Measurements from ENCODE around the gene ATP6V1G3. TPM values are rescaled to one million over a fixed set of nuclear protein-coding genes. Genes with fewer than 3 reads are reported as not detected.
A peak's percentile ranks its signal among the peaks of the same experiment; 100 is the strongest.

ATP6V1G3 gene
- total and polyA plus RNA-seq, 2 donors = 0.18 TPM; not detected in 1

DNA sequence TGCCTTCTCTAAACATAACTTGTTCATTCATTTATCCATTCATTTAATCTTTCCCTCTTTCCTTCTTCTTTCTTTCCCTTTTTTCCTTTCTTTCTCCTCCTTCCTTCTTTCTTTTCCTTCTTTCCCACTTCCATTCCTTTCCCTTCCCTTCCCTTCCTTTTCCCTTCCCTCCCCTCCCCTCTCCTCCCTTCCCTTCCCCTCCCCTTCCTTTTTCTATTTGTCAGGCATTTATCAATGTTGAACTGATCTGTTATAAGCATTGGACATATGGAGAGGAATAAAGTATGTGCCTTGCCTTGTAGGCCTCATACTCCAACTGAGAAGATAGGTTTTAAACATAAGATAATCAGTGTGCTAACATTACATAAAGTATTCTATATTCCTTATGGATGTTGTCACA is 23.7 kb upstream of the ATP6V1G3 start:
- Histone ChIP-seq H3K27ac (ENCODE audit: low read depth in 1 of 2, low read length in 1 of 2) (no peak overlapping the region), H3K9me3 (ENCODE audit: control insufficient read depth in 2 of 2, insufficient read depth in 1 of 2, low read length in 1 of 2) (peaks cover 0 to 7% of the 10 kb centered on the region in 2 donors), H3K4me1 (ENCODE audit: control insufficient read depth in 2 of 2, insufficient read depth in 2 of 2, low read length in 2 of 2) (no peaks in the 10 kb centered on the region), H3K36me3 (ENCODE audit: control insufficient read depth in 2 of 2, insufficient read depth in 2 of 2, low read length in 1 of 2) (no peaks in the 10 kb centered on the region), H3K4me3 (ENCODE audit: low read length in 2 of 2) (no peak overlapping the region), H3K27me3 (ENCODE audit: control insufficient read depth in 2 of 2, insufficient read depth in 1 of 2, low read length in 1 of 2) (no peaks in the 10 kb centered on the region)
- no peak for DNase-seq (ENCODE audit: low read depth in 6 of 9, low spot score in 9 of 9)

DNA sequence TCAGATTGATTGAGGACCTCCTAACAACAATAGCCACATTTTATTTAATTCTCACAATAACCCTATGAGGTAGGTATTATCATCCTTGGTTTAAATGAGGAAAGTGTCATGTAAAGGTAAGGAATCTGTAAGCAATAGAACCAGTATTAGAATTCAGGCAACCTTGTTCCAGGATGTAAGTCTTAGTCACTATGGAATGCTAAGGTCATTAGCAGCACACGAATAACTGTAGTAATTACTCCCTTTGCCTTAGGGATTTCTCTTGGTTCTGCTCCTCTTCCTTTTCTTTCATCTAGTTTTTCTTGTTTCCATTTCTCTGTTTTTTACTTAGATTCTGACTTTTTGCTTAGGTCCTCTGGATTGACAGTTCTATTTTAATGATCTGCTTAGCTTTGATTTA is 23.1 kb upstream of the ATP6V1G3 start:
- WGBS = 96% methylated on average over 1 of the region's 1 CpG
- Histone ChIP-seq H3K4me1 (ENCODE audit: control insufficient read depth in 2 of 2, insufficient read depth in 2 of 2, low read length in 2 of 2) (no peaks in the 10 kb centered on the region), H3K27ac (ENCODE audit: low read depth in 1 of 2, low read length in 1 of 2) (no peak overlapping the region)

DNA sequence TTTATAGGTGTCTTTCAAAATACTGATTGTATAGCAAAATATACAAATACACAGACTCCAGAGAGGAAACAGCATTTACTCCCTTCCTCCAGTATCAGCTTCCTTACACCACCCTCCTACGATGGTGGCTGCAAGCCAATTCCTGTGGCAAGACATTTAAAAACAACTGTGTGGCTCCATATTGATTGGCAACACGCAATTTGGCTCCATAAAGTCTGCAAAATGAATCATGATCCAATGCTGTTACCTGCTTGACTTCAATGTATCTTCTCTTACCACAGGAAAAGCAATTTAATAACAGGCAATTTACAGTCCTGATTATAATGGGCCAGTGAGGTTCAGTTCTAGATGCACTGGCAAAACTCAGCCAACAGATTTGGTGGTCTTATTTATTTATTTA is 19.7 kb upstream of the ATP6V1G3 start:
- Histone ChIP-seq H3K4me3 (ENCODE audit: low read length in 2 of 2) (no peak overlapping the region), H3K9me3 (ENCODE audit: control insufficient read depth in 2 of 2, insufficient read depth in 1 of 2, low read length in 1 of 2) (peaks cover 0 to 4% of the 10 kb centered on the region in 2 donors), H3K27ac (ENCODE audit: low read depth in 1 of 2, low read length in 1 of 2) (no peak overlapping the region), H3K4me1 (ENCODE audit: control insufficient read depth in 2 of 2, insufficient read depth in 2 of 2, low read length in 2 of 2) (peaks cover 0 to 13% of the 10 kb centered on the region in 2 donors), H3K27me3 (ENCODE audit: control insufficient read depth in 2 of 2, insufficient read depth in 1 of 2, low read length in 1 of 2) (no peaks in the 10 kb centered on the region), H3K36me3 (ENCODE audit: control insufficient read depth in 2 of 2, insufficient read depth in 2 of 2, low read length in 1 of 2) (no peaks in the 10 kb centered on the region)
- WGBS = 83% methylated on average over 2 of the region's 2 CpGs
- no peak for DNase-seq (ENCODE audit: low read depth in 6 of 9, low spot score in 9 of 9)

More for the DNA sequence above, 23.1 kb upstream of the ATP6V1G3 start:
- H3K27me3 ChIP-seq (ENCODE audit: control insufficient read depth in 2 of 2, insufficient read depth in 1 of 2, low read length in 1 of 2) = no peaks in the 10 kb centered on the region
- no peaks in the 10 kb centered on the region for H3K36me3 ChIP-seq (ENCODE audit: control insufficient read depth in 2 of 2, insufficient read depth in 2 of 2, low read length in 1 of 2)
- H3K9me3 ChIP-seq (ENCODE audit: control insufficient read depth in 2 of 2, insufficient read depth in 1 of 2, low read length in 1 of 2) = peaks cover 0 to 7% of the 10 kb centered on the region in 2 donors
- no peak for DNase-seq (ENCODE audit: low read depth in 6 of 9, low spot score in 9 of 9)
- no peak overlapping the region for H3K4me3 ChIP-seq (ENCODE audit: low read length in 2 of 2)

DNA sequence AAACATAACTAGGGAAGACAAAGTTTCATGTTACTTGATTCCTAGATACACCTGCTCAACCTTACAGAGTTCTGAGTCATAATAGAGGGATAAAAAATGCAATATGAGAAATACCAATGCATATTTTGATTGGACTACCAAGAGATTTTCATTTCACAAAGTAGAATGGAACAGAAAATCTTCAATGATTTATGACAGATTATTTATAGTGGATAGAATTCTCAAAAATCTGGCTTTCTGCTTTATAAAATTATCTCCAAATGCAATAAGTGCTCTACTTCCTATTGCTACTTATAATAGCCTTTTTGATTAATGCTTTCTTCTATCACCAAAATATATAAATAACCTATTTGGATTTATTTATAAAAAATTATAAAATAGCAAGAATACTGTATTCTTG is 18.9 kb upstream of the ATP6V1G3 start:
- DNase-seq (ENCODE audit: low read depth in 6 of 9, low spot score in 9 of 9) = no peak
- no peaks in the 10 kb centered on the region for H3K27me3 ChIP-seq (ENCODE audit: control insufficient read depth in 2 of 2, insufficient read depth in 1 of 2, low read length in 1 of 2)
- H3K27ac ChIP-seq (ENCODE audit: low read depth in 1 of 2, low read length in 1 of 2) = no peak overlapping the region
- peaks cover 0 to 13% of the 10 kb centered on the region in 2 donors for H3K4me1 ChIP-seq (ENCODE audit: control insufficient read depth in 2 of 2, insufficient read depth in 2 of 2, low read length in 2 of 2)
- H3K4me3 ChIP-seq (ENCODE audit: low read length in 2 of 2) = no peak overlapping the region
- H3K36me3 ChIP-seq (ENCODE audit: control insufficient read depth in 2 of 2, insufficient read depth in 2 of 2, low read length in 1 of 2) = no peaks in the 10 kb centered on the region
- peaks cover 0 to 4% of the 10 kb centered on the region in 2 donors for H3K9me3 ChIP-seq (ENCODE audit: control insufficient read depth in 2 of 2, insufficient read depth in 1 of 2, low read length in 1 of 2)

DNA sequence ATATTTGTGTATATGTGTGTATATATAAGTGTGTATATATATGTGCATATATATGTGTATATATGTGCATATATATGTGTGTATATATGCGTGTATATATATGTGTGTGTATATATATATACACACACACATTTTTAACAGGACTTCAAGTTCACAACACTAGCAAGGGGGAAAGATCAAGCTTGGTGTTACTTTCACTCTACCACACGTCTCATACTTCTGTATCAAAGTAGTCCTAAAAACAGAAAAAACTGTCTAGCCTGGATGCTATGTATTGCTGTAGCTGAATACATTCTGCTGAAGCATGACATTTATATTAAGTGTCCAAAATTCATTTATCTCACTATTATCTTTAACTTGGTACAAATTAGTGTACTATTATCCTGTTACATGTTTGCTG is 17.9 kb upstream of the ATP6V1G3 start:
- Histone ChIP-seq H3K36me3 (ENCODE audit: control insufficient read depth in 2 of 2, insufficient read depth in 2 of 2, low read length in 1 of 2) (no peaks in the 10 kb centered on the region), H3K4me3 (ENCODE audit: low read length in 2 of 2) (no peak overlapping the region), H3K27ac (ENCODE audit: low read depth in 1 of 2, low read length in 1 of 2) (no peak overlapping the region), H3K27me3 (ENCODE audit: control insufficient read depth in 2 of 2, insufficient read depth in 1 of 2, low read length in 1 of 2) (no peaks in the 10 kb centered on the region), H3K4me1 (ENCODE audit: control insufficient read depth in 2 of 2, insufficient read depth in 2 of 2, low read length in 2 of 2) (peaks cover 0 to 13% of the 10 kb centered on the region in 2 donors), H3K9me3 (ENCODE audit: control insufficient read depth in 2 of 2, insufficient read depth in 1 of 2, low read length in 1 of 2) (peaks cover 0 to 4% of the 10 kb centered on the region in 2 donors)
- no peak for DNase-seq (ENCODE audit: low read depth in 6 of 9, low spot score in 9 of 9)
- 83% methylated on average over 2 of the region's 2 CpGs for WGBS

DNA sequence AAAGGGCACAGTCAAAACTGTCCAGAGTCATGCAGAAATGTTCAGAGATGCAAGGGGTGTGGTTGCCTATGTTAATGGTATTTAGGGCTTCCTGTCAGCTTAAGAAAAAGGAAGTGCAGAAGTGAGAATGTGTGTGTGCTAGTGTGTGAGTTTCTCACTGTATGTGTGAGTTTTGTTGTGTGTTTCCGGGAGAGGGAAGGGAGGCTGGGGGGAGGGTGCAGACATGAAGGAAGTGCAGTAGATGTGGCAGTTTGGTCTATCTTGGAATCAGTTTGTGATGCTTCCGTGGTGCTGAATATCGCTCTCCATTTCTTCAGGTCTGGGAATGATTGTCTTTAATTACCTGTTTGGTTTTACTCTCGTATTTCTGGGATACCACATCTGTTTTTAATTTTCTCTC is 16.5 kb upstream of the ATP6V1G3 start:
- H3K36me3 ChIP-seq (ENCODE audit: control insufficient read depth in 2 of 2, insufficient read depth in 2 of 2, low read length in 1 of 2) = no peaks in the 10 kb centered on the region
- peaks cover 0 to 13% of the 10 kb centered on the region in 2 donors for H3K4me1 ChIP-seq (ENCODE audit: control insufficient read depth in 2 of 2, insufficient read depth in 2 of 2, low read length in 2 of 2)
- WGBS = 39% methylated on average over 4 of the region's 4 CpGs
- no peak overlapping the region for H3K4me3 ChIP-seq (ENCODE audit: low read length in 2 of 2)
- peak overlapping the region; percentile 74 for H3K27ac ChIP-seq (ENCODE audit: low read depth in 1 of 2, low read length in 1 of 2)
- no peaks in the 10 kb centered on the region for H3K27me3 ChIP-seq (ENCODE audit: control insufficient read depth in 2 of 2, insufficient read depth in 1 of 2, low read length in 1 of 2)
- DNase-seq (ENCODE audit: low read depth in 6 of 9, low spot score in 9 of 9) = peak; percentile 39 to 91 (median 72)
- H3K9me3 ChIP-seq (ENCODE audit: control insufficient read depth in 2 of 2, insufficient read depth in 1 of 2, low read length in 1 of 2) = no peaks in the 10 kb centered on the region

DNA sequence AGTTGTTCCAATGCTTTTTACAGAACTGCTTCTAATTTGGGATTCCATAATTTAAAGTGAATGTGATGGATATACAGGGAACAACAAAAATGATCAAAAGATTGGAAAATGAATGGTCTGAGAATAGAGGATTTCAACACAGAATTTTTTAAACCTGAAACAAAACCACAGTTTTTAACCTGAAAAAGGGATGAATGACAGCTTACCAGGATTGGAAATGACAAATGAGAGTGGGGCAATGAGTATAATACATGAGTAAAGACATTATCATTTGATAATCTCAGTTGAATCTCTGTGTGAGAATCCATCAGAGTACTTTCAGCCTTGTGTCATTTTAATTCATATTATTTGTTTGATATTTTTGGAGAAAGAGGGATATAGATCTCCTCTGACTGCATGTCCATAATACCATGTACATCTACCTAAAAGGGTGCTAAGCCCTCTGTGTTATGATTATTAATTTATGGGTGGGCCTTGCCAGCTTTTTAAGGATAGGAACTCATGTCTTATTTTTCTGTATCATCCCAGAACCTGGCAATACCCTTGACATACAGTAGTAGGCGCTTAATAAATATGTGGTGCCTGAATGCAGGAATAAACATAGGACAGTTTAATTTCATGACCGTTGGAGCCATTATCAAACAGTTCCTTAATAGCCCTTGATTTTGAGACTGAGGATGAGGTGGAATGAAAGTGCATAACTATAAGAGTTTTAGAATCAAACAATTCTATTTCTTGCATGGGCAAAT is 12.4 kb upstream of the ATP6V1G3 start:
- H3K4me3 ChIP-seq (ENCODE audit: low read length in 2 of 2) = no peak overlapping the region
- WGBS = 98% methylated on average over 2 of the region's 2 CpGs
- DNase-seq (ENCODE audit: low read depth in 6 of 9, low spot score in 9 of 9) = no peak
- no peaks in the 10 kb centered on the region for H3K9me3 ChIP-seq (ENCODE audit: control insufficient read depth in 2 of 2, insufficient read depth in 1 of 2, low read length in 1 of 2)
- peaks cover 0 to 13% of the 10 kb centered on the region in 2 donors for H3K4me1 ChIP-seq (ENCODE audit: control insufficient read depth in 2 of 2, insufficient read depth in 2 of 2, low read length in 2 of 2)
- H3K27me3 ChIP-seq (ENCODE audit: control insufficient read depth in 2 of 2, insufficient read depth in 1 of 2, low read length in 1 of 2) = no peaks in the 10 kb centered on the region
- H3K36me3 ChIP-seq (ENCODE audit: control insufficient read depth in 2 of 2, insufficient read depth in 2 of 2, low read length in 1 of 2) = no peaks in the 10 kb centered on the region
- no peak overlapping the region for H3K27ac ChIP-seq (ENCODE audit: low read depth in 1 of 2, low read length in 1 of 2)

DNA sequence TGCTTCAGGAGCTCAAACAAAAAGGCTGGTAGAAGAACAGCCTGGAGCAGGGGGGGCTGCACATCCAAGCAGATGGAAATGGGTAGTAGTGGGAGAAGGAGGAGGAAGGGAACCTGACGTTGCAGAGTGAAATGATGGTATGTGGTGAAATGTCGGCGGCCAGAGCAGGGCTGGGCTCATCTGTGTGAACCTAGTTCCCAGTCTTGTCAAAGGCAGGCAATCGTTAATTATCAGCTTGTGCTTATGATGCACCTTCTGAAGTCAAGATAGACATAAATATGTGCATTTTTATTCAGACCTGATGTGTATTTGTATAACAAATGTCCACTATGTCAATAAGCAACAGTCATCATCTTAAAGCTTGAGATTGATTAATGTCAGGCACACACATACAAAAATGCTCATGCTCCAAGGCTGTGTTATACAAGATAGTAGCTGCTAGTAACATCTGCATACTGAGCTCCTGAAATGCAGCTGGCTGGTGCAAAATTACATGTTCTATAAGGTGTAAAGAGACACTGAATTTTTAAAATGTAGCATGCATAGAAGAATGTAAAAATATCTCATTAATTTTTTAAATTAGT is 10.6 kb upstream of the ATP6V1G3 start:
- H3K36me3 ChIP-seq (ENCODE audit: control insufficient read depth in 2 of 2, insufficient read depth in 2 of 2, low read length in 1 of 2) = no peaks in the 10 kb centered on the region
- no peak overlapping the region for H3K4me3 ChIP-seq (ENCODE audit: low read length in 2 of 2)
- H3K4me1 ChIP-seq (ENCODE audit: control insufficient read depth in 2 of 2, insufficient read depth in 2 of 2, low read length in 2 of 2) = no peaks in the 10 kb centered on the region
- H3K9me3 ChIP-seq (ENCODE audit: control insufficient read depth in 2 of 2, insufficient read depth in 1 of 2, low read length in 1 of 2) = peaks cover 2 to 3% of the 10 kb centered on the region in 2 donors
- 95% methylated on average over 4 of the region's 4 CpGs for WGBS
- DNase-seq (ENCODE audit: low read depth in 6 of 9, low spot score in 9 of 9) = no peak
- no peaks in the 10 kb centered on the region for H3K27me3 ChIP-seq (ENCODE audit: control insufficient read depth in 2 of 2, insufficient read depth in 1 of 2, low read length in 1 of 2)
- no peak overlapping the region for H3K27ac ChIP-seq (ENCODE audit: low read depth in 1 of 2, low read length in 1 of 2)

DNA sequence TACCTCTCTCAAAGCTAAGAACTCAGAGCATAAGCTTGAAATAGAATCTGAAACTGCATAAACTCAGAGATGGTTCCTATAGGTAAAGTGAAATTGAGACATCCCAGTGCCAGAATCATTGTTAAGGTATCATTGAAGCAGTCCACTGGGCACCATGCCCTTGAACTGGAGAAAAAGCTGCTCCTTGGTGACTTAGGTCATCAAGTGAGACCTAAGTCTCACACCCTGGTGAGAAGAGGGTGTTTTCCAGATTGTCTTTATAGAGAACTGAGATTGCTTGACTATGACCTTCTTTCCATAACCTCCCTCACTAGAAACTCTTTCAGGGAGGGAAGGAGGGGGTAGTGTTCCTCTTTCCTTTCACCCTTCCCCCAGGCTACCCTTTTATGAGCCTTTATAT is 9.4 kb upstream of the ATP6V1G3 start:
- DNase-seq (ENCODE audit: low read depth in 6 of 9, low spot score in 9 of 9) = no peak
- H3K27ac ChIP-seq (ENCODE audit: low read depth in 1 of 2, low read length in 1 of 2) = no peak overlapping the region
- H3K36me3 ChIP-seq (ENCODE audit: control insufficient read depth in 2 of 2, insufficient read depth in 2 of 2, low read length in 1 of 2) = no peaks in the 10 kb centered on the region
- peaks cover 2 to 3% of the 10 kb centered on the region in 2 donors for H3K9me3 ChIP-seq (ENCODE audit: control insufficient read depth in 2 of 2, insufficient read depth in 1 of 2, low read length in 1 of 2)
- no peaks in the 10 kb centered on the region for H3K4me1 ChIP-seq (ENCODE audit: control insufficient read depth in 2 of 2, insufficient read depth in 2 of 2, low read length in 2 of 2)
- H3K4me3 ChIP-seq (ENCODE audit: low read length in 2 of 2) = no peak overlapping the region
- no peaks in the 10 kb centered on the region for H3K27me3 ChIP-seq (ENCODE audit: control insufficient read depth in 2 of 2, insufficient read depth in 1 of 2, low read length in 1 of 2)
